Natural killer cell (primary cell): ENCODE data around the gene ALB. TPM values are rescaled to one million over a fixed set of nuclear protein-coding genes. Genes with fewer than 3 reads are reported as not detected.

ENCODE experiments used
- ATAC-seq, 3 donors: fragments of 150-1000 bp in 2 of 3; fragments of 200-7000 bp in 1 of 3; cut with Tn5 transposase; 1 replicate in 1 of 3; 2 replicates in 2 of 3; pipeline ENCODE4 v1.10.0; 2021; ENCODE audit warnings: mild to moderate bottlenecking in 2 of 3, moderate library complexity in 2 of 3
- DNase-seq, 2 donors: peaks; one replicate each; pipeline versions ENCODE4 v3.0.0 to v3.0.0-alpha.2; 2013 to 2021; ENCODE audit warnings: mixed read lengths in 1 of 2
- H3K27ac ChIP-seq: one replicate; pipeline ENCODE4 v1.5.1; 2013; ENCODE audit warnings: mild to moderate bottlenecking, low read length
- H3K27me3 ChIP-seq: one replicate; pipeline ENCODE4 v1.6.1; 2013; ENCODE audit warnings: low read length; ENCODE audit not compliant: control insufficient read depth, insufficient read depth
- H3K36me3 ChIP-seq: one replicate; pipeline ENCODE4 v1.6.1; 2013; ENCODE audit warnings: low read length; ENCODE audit not compliant: control insufficient read depth, insufficient read depth
- H3K4me1 ChIP-seq: one replicate; pipeline ENCODE4 v1.6.1; 2013; ENCODE audit warnings: low read length; ENCODE audit not compliant: control insufficient read depth, insufficient read depth
- H3K4me3 ChIP-seq: one replicate; pipeline ENCODE4 v1.5.1; 2013; ENCODE audit warnings: low read length
- H3K9me3 ChIP-seq: one replicate; pipeline ENCODE4 v1.6.1; 2013; ENCODE audit warnings: low read length; ENCODE audit not compliant: control insufficient read depth, insufficient read depth
- H3K27ac Mint-ChIP-seq, 2 donors: one replicate each; pipeline ENCODE4 v1.8.0; 2022; ENCODE audit warnings: mild to moderate bottlenecking in 2 of 2, mixed read lengths in 2 of 2, moderate library complexity in 1 of 2
- H3K27me3 Mint-ChIP-seq, 2 donors: one replicate each; pipeline ENCODE4 v1.8.0; 2022; ENCODE audit warnings: low read depth in 2 of 2, mixed read lengths in 2 of 2
- H3K36me3 Mint-ChIP-seq: one replicate; pipeline ENCODE4 v1.8.0; 2022; ENCODE audit warnings: mixed read lengths
- H3K4me1 Mint-ChIP-seq, 2 donors: one replicate each; pipeline ENCODE4 v1.8.0; 2022; ENCODE audit warnings: mixed read lengths in 2 of 2
- H3K4me3 Mint-ChIP-seq: one replicate; pipeline ENCODE4 v1.8.0; 2022; ENCODE audit warnings: mild to moderate bottlenecking, moderate library complexity, mixed read lengths
- H3K9me3 Mint-ChIP-seq, 2 donors: one replicate each; pipeline ENCODE4 v1.8.0; 2022; ENCODE audit warnings: mixed read lengths in 2 of 2
- CTCF ChIP-seq: fragments of 200-600 bp; IDR thresholded peaks from one replicate; pipeline ENCODE4 v1.8.0; 2022; ENCODE audit warnings: antibody characterized with exemption
- WGBS: methylation state at CpG from one replicate; pipeline ENCODE4 v1.1.7; 2013; ENCODE audit warnings: missing lambda C conversion rate; ENCODE audit not compliant: insufficient coverage; 5-methylcytosine and 5-hydroxymethylcytosine counted together
- intact Hi-C: fragments of 100-400 bp; cut with micrococcal nuclease; formaldehyde crosslinking; loops from one replicate; pipeline ENCODE4 v1.14.2; 2022
- total RNA-seq, 4 donors: library from RNA; stranded (reverse); fragments of 120-200 nt in 1 of 4; gene quantifications; one replicate each; pipeline versions ENCODE4 v1.2.3 to v1.2.4, GENCODE V29; 2013 to 2022

ALB gene
- total RNA-seq, 3 donors from 2014 or later (not counting 1 experiment from before 2014, with no cell fraction given) = not detected

- no peak overlapping the region for H3K4me3 Mint-ChIP-seq
- intact Hi-C loops = no loop called here
- no peak for DNase-seq
Measured at GRCh38 chr4:73404457-73404856, 370 bp downstream of the ALB start.

GRCh38 chr4:73405138-73405537 is 1.1 kb downstream of the ALB start:
- TF ChIP-seq CTCF = no peak
- no peak overlapping the region for H3K27ac Mint-ChIP-seq
- intact Hi-C loops = no loop called here
- Histone ChIP-seq H3K9me3 (no peaks in the 10 kb centered on the region), H3K4me1 (no peaks in the 10 kb centered on the region), H3K27me3 (no peaks in the 10 kb centered on the region), H3K4me3 (no peak overlapping the region), H3K36me3 (no peaks in the 10 kb centered on the region), H3K27ac (no peak overlapping the region)
- no peak overlapping the region for H3K4me3 Mint-ChIP-seq
- no peak for DNase-seq
- no peaks in the 10 kb centered on the region for H3K36me3 Mint-ChIP-seq
- WGBS = 89% methylated on average over 2 of the region's 2 CpGs
- no peaks in the 10 kb centered on the region for H3K27me3 Mint-ChIP-seq
- H3K9me3 Mint-ChIP-seq = peaks cover 2 to 3% of the 10 kb centered on the region in 2 donors
- ATAC-seq = no peak
- H3K4me1 Mint-ChIP-seq = no peaks in the 10 kb centered on the region

More at GRCh38 chr4:73404457-73404856, 370 bp downstream of the ALB start:
- Histone ChIP-seq H3K27me3 (no peaks in the 10 kb centered on the region), H3K27ac (no peak overlapping the region), H3K9me3 (no peaks in the 10 kb centered on the region), H3K4me3 (no peak overlapping the region), H3K36me3 (no peaks in the 10 kb centered on the region), H3K4me1 (no peaks in the 10 kb centered on the region)
- no peak for TF ChIP-seq CTCF
- Mint-ChIP-seq H3K9me3 (peaks cover 2 to 3% of the 10 kb centered on the region in 2 donors), H3K4me1 (no peaks in the 10 kb centered on the region), H3K27ac (no peak overlapping the region), H3K36me3 (no peaks in the 10 kb centered on the region), H3K27me3 (no peaks in the 10 kb centered on the region)
- no peak for ATAC-seq
- no CpG with 5 or more reads among the region's 1 CpG for WGBS

- H3K4me1 Mint-ChIP-seq = no peaks in the 10 kb centered on the region
- no peak for DNase-seq
- TF ChIP-seq CTCF = no peak
- Histone ChIP-seq H3K27me3 (no peaks in the 10 kb centered on the region), H3K27ac (no peak overlapping the region), H3K36me3 (no peaks in the 10 kb centered on the region), H3K9me3 (no peaks in the 10 kb centered on the region), H3K4me1 (no peaks in the 10 kb centered on the region), H3K4me3 (no peak overlapping the region)
- H3K4me3 Mint-ChIP-seq = no peak overlapping the region
- no peaks in the 10 kb centered on the region for H3K36me3 Mint-ChIP-seq
- H3K27ac Mint-ChIP-seq = no peak overlapping the region
- ATAC-seq = no peak
- intact Hi-C loops = no loop called here
- no peaks in the 10 kb centered on the region for H3K27me3 Mint-ChIP-seq
- H3K9me3 Mint-ChIP-seq = peaks cover 3% of the 10 kb centered on the region in 2 donors
- no CpG with 5 or more reads among the region's 1 CpG for WGBS
Measured at GRCh38 chr4:73406548-73406875, 2.4 kb downstream of the ALB start.

GRCh38 chr4:73407227-73407673 is 3.2 kb downstream of the ALB start:
- no CpG with 5 or more reads among the region's 2 CpGs for WGBS
- H3K36me3 ChIP-seq = no peaks in the 10 kb centered on the region
- no peak for DNase-seq
- intact Hi-C loops = no loop called here
- H3K27ac Mint-ChIP-seq = no peak overlapping the region
- TF ChIP-seq CTCF = no peak
- H3K27me3 Mint-ChIP-seq = no peaks in the 10 kb centered on the region
- no peak overlapping the region for H3K27ac ChIP-seq
- no peaks in the 10 kb centered on the region for H3K9me3 ChIP-seq
- H3K4me1 Mint-ChIP-seq = no peaks in the 10 kb centered on the region
- peaks cover 3 to 5% of the 10 kb centered on the region in 2 donors for H3K9me3 Mint-ChIP-seq
- no peaks in the 10 kb centered on the region for H3K27me3 ChIP-seq
- H3K4me1 ChIP-seq = no peaks in the 10 kb centered on the region
- no peak for ATAC-seq
- no peak overlapping the region for H3K4me3 ChIP-seq
- no peak overlapping the region for H3K4me3 Mint-ChIP-seq
- H3K36me3 Mint-ChIP-seq = no peaks in the 10 kb centered on the region
